KMS-11 (cell line): ENCODE results near the gene ANTKMT.

Experiments
- H2AFZ ChIP-seq: fragments of 200-600 bp; sonication (generic); 2 replicates; pipeline ENCODE4 v1.6.1; 2016; ENCODE audit warnings: antibody characterized with exemption, mixed run types, low read depth
- H3K27ac ChIP-seq: fragments of 200-600 bp; sonication (generic); 2 replicates; pipeline ENCODE4 v1.6.1; 2016; ENCODE audit warnings: mild to moderate bottlenecking, mixed run types
- H3K27me3 ChIP-seq: fragments of 200-600 bp; sonication (generic); 2 replicates; pipeline ENCODE4 v1.6.1; 2017; ENCODE audit warnings: mild to moderate bottlenecking, low read depth, mixed run types, moderate library complexity; ENCODE audit not compliant: insufficient read depth
- H3K36me3 ChIP-seq: fragments of 200-600 bp; sonication (generic); 2 replicates; pipeline ENCODE4 v1.6.1; 2017; ENCODE audit warnings: mild to moderate bottlenecking, mixed run types; ENCODE audit not compliant: insufficient read depth
- H3K4me1 ChIP-seq: fragments of 200-600 bp; sonication (generic); 2 replicates; pipeline ENCODE4 v1.6.1; 2016; ENCODE audit warnings: mild to moderate bottlenecking, low read depth, mixed run types; ENCODE audit not compliant: poor library complexity, severe bottlenecking
- H3K4me2 ChIP-seq: fragments of 200-600 bp; sonication (generic); 2 replicates; pipeline ENCODE4 v1.7.0; 2016; ENCODE audit warnings: mild to moderate bottlenecking, mixed run types
- H3K4me3 ChIP-seq: fragments of 200-600 bp; sonication (generic); IDR thresholded peaks from 2 replicates; pipeline ENCODE4 v1.6.1; 2017; ENCODE audit warnings: low read depth, low read length, mixed read lengths; ENCODE audit not compliant: insufficient read depth
- H3K79me2 ChIP-seq: fragments of 200-600 bp; sonication (generic); 2 replicates; pipeline ENCODE4 v1.6.1; 2016; ENCODE audit warnings: low read depth, mixed run types; ENCODE audit not compliant: insufficient read depth
- H3K9ac ChIP-seq: fragments of 200-600 bp; sonication (generic); 2 replicates; pipeline ENCODE4 v1.6.1; 2016; ENCODE audit warnings: mild to moderate bottlenecking, mixed run types
- H4K20me1 ChIP-seq: fragments of 200-600 bp; sonication (generic); 2 replicates; pipeline ENCODE4 v1.6.1; 2016; ENCODE audit warnings: mild to moderate bottlenecking, mixed run types; ENCODE audit not compliant: insufficient read depth
- CTCF ChIP-seq: fragments of 200-600 bp; sonication (generic); conservative IDR thresholded peaks from 2 replicates; pipeline ENCODE4 v1.6.1; 2017; ENCODE audit warnings: low read depth, mild to moderate bottlenecking, antibody characterized with exemption, low read length, moderate library complexity, mixed read lengths

ANTKMT gene

GRCh38 chr16:708019-708418, 12.9 kb upstream of the ANTKMT start:
- Histone ChIP-seq H3K9ac (no peak overlapping the region), H3K4me3 (no peak overlapping the region), H2AFZ (no peak overlapping the region), H3K4me1 (peaks cover 21% of the 10 kb centered on the region), H3K79me2 (no peaks in the 10 kb centered on the region), H3K36me3 (no peaks in the 10 kb centered on the region), H3K4me2 (no peak overlapping the region), H3K27me3 (peaks cover 88% of the 10 kb centered on the region), H4K20me1 (no peaks in the 10 kb centered on the region), H3K27ac (no peak overlapping the region)
- TF ChIP-seq CTCF: no peak

GRCh38 chr16:708959-709358, 12.0 kb upstream of the ANTKMT start:
- Histone ChIP-seq H3K79me2 (no peaks in the 10 kb centered on the region), H4K20me1 (no peaks in the 10 kb centered on the region), H3K4me3 (no peak overlapping the region), H3K9ac (no peak overlapping the region), H3K4me2 (no peak overlapping the region), H3K36me3 (no peaks in the 10 kb centered on the region), H3K4me1 (peaks cover 21% of the 10 kb centered on the region), H2AFZ (no peak overlapping the region), H3K27me3 (peaks cover 88% of the 10 kb centered on the region), H3K27ac (no peak overlapping the region)
- TF ChIP-seq CTCF: no peak

GRCh38 chr16:709566-710499, 11.1 kb upstream of the ANTKMT start:
- H3K27me3 ChIP-seq: peaks cover 87% of the 10 kb centered on the region
- no peaks in the 10 kb centered on the region for H4K20me1 ChIP-seq
- no peak overlapping the region for H3K4me2 ChIP-seq
- no peak overlapping the region for H3K9ac ChIP-seq
- no peak overlapping the region for H3K4me3 ChIP-seq
- no peaks in the 10 kb centered on the region for H3K36me3 ChIP-seq
- no peaks in the 10 kb centered on the region for H3K79me2 ChIP-seq
- TF ChIP-seq CTCF: no peak
- no peak overlapping the region for H2AFZ ChIP-seq
- H3K4me1 ChIP-seq: peaks cover 27% of the 10 kb centered on the region
- H3K27ac ChIP-seq: no peak overlapping the region

- Histone ChIP-seq H3K79me2 (no peaks in the 10 kb centered on the region), H3K27ac (no peak overlapping the region), H3K36me3 (no peaks in the 10 kb centered on the region), H3K4me3 (no peak overlapping the region), H4K20me1 (no peaks in the 10 kb centered on the region), H3K9ac (no peak overlapping the region), H3K27me3 (peaks cover 84% of the 10 kb centered on the region), H3K4me2 (no peak overlapping the region), H2AFZ (no peak overlapping the region), H3K4me1 (peaks cover 27% of the 10 kb centered on the region)
- no peak for TF ChIP-seq CTCF
Measured at GRCh38 chr16:710500-711075, 10.4 kb upstream of the ANTKMT start.
